ENCODE results near the gene CGN.

Gene CGN

GRCh38 chr1:151485685-151486255 is 25.4 kb upstream of the CGN start:
- H3K4me1 ChIP-seq (ENCODE audit: insufficient read depth, low read length, severe bottlenecking) = no peaks in the 10 kb centered on the region
- H4K20me1 ChIP-seq (ENCODE audit: insufficient read depth, low read length) = no peaks in the 10 kb centered on the region
- H2AFZ ChIP-seq (ENCODE audit: low read length) = no peak overlapping the region
- 0 out of 2 replicates have a peak, but pooled peaks cover 4% of the 10 kb centered on the region for H3K27me3 ChIP-seq (ENCODE audit: insufficient read depth, low read length)
- H3K27ac ChIP-seq (ENCODE audit: low read depth, low read length, poor library complexity, severe bottlenecking) = no peak overlapping the region
- H3F3A ChIP-seq (ENCODE audit: insufficient read depth, low read length) = no peaks in the 10 kb centered on the region
- no peaks in the 10 kb centered on the region for H3K9me2 ChIP-seq (ENCODE audit: low read depth, low read length)
- no peaks in the 10 kb centered on the region; the same call in 1 of the 2 replicates for H3K36me3 ChIP-seq (ENCODE audit: insufficient read depth, low read length)
- no peak overlapping the region for H3K9ac ChIP-seq (ENCODE audit: low read length)
- peaks cover 5% of the 10 kb centered on the region for H3K9me3 ChIP-seq (ENCODE audit: low read length)
- H3K4me3 ChIP-seq (ENCODE audit: low read depth, low read length, poor library complexity, severe bottlenecking) = no peak overlapping the region
- TF ChIP-seq EZH2 (IDR thresholded peaks at IDR 0.05; ENCODE audit: borderline replicate concordance, low read length) = no peak
- no peak for TF ChIP-seq CTCF (IDR thresholded peaks at IDR 0.05; ENCODE audit: low read length)
- no peaks in the 10 kb centered on the region for H3K79me2 ChIP-seq (ENCODE audit: insufficient read depth, low read length)
- no peak overlapping the region for H3K4me2 ChIP-seq (ENCODE audit: low read length)

- Histone ChIP-seq H3K4me1 (ENCODE audit: insufficient read depth, low read length, severe bottlenecking) (no peaks in the 10 kb centered on the region), H2AFZ (ENCODE audit: low read length) (no peak overlapping the region), H3K4me3 (ENCODE audit: low read depth, low read length, poor library complexity, severe bottlenecking) (no peak overlapping the region), H3K79me2 (ENCODE audit: insufficient read depth, low read length) (no peaks in the 10 kb centered on the region), H3K9me2 (ENCODE audit: low read depth, low read length) (no peaks in the 10 kb centered on the region), H4K20me1 (ENCODE audit: insufficient read depth, low read length) (no peaks in the 10 kb centered on the region), H3K4me2 (ENCODE audit: low read length) (no peak overlapping the region), H3F3A (ENCODE audit: insufficient read depth, low read length) (no peaks in the 10 kb centered on the region), H3K9me3 (ENCODE audit: low read length) (peaks cover 5% of the 10 kb centered on the region), H3K27me3 (ENCODE audit: insufficient read depth, low read length) (0 out of 2 replicates have a peak, but pooled peaks cover 4% of the 10 kb centered on the region), H3K36me3 (ENCODE audit: insufficient read depth, low read length) (no peaks in the 10 kb centered on the region; the same call in 1 of the 2 replicates), H3K27ac (ENCODE audit: low read depth, low read length, poor library complexity, severe bottlenecking) (no peak overlapping the region), H3K9ac (ENCODE audit: low read length) (no peak overlapping the region)
- TF ChIP-seq EZH2 (IDR thresholded peaks at IDR 0.05; ENCODE audit: borderline replicate concordance, low read length) (no peak), CTCF (IDR thresholded peaks at IDR 0.05; ENCODE audit: low read length) (no peak)
These were observed 24.6 kb upstream of the CGN start for GRCh38 chr1:151486557-151486956.

- no peaks in the 10 kb centered on the region for H3K4me1 ChIP-seq (ENCODE audit: insufficient read depth, low read length, severe bottlenecking)
- H3K4me2 ChIP-seq (ENCODE audit: low read length) = no peak overlapping the region
- H3F3A ChIP-seq (ENCODE audit: insufficient read depth, low read length) = no peaks in the 10 kb centered on the region
- H3K27ac ChIP-seq (ENCODE audit: low read depth, low read length, poor library complexity, severe bottlenecking) = no peak overlapping the region
- H3K36me3 ChIP-seq (ENCODE audit: insufficient read depth, low read length) = no peaks in the 10 kb centered on the region
- TF ChIP-seq EZH2 (IDR thresholded peaks at IDR 0.05; ENCODE audit: borderline replicate concordance, low read length) = no peak
- TF ChIP-seq CTCF (IDR thresholded peaks at IDR 0.05; ENCODE audit: low read length) = no peak
- no peaks in the 10 kb centered on the region for H3K27me3 ChIP-seq (ENCODE audit: insufficient read depth, low read length)
- H3K4me3 ChIP-seq (ENCODE audit: low read depth, low read length, poor library complexity, severe bottlenecking) = no peak overlapping the region
- no peaks in the 10 kb centered on the region for H4K20me1 ChIP-seq (ENCODE audit: insufficient read depth, low read length)
- no peaks in the 10 kb centered on the region for H3K79me2 ChIP-seq (ENCODE audit: insufficient read depth, low read length)
- no peak overlapping the region for H3K9ac ChIP-seq (ENCODE audit: low read length)
- no peaks in the 10 kb centered on the region for H3K9me2 ChIP-seq (ENCODE audit: low read depth, low read length)
- no peaks in the 10 kb centered on the region for H3K9me3 ChIP-seq (ENCODE audit: low read length)
- no peak overlapping the region for H2AFZ ChIP-seq (ENCODE audit: low read length)
These were observed 19.5 kb upstream of the CGN start for GRCh38 chr1:151491641-151492040.
